Stomach (tissue), 4 donors: ENCODE measurements around the gene SLAMF9.

ENCODE experiments used
- CTCF ChIP-seq, 7 experiments: fragments of 450-650 bp in 4 of 7; fragments of 200-600 bp in 3 of 7; sonication (generic) in 3 of 7; IDR thresholded peaks; one replicate each; pipeline ENCODE4 v1.5.1; 2016 to 2019; ENCODE audit warnings: antibody characterized with exemption in 7 of 7, control low read depth in 2 of 7, mild to moderate bottlenecking in 1 of 7
- EP300 ChIP-seq: sonication (generic); formaldehyde crosslinking; IDR thresholded peaks from one replicate; pipeline ENCODE4 v1.6.1; 2017; ENCODE audit warnings: antibody characterized with exemption
- POLR2A ChIP-seq, 4 donors: fragments of 450-650 bp; IDR thresholded peaks; one replicate each; pipeline ENCODE4 v1.6.1; 2016; ENCODE audit warnings: antibody characterized with exemption in 4 of 4, control low read depth in 2 of 4, mild to moderate bottlenecking in 1 of 4, moderate library complexity in 1 of 4
- POLR2AphosphoS5 ChIP-seq, 3 donors: sonication (generic); formaldehyde crosslinking; IDR thresholded peaks; one replicate each; pipeline ENCODE4 v1.6.1; 2016; ENCODE audit warnings: antibody characterized with exemption in 3 of 3

DNA sequence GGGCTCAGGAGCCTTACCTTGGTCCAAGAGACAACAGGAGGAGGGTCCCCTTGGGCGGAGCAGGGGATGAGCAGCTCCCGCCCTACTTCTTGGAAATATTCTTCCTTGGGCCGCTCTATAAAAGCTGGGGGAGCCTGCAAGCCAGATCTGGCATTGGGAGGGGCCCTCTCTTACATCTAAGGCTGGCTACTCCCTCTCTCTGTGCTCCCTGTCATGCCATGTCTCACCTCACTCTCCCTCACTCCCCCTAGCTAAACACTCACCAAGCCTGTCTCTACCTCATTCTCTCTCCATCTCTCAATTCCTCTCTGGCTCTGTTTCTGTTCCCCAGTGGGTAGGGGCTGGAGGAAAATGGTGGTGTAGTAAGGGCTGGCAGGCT, 22.3 kb downstream of the SLAMF9 start:
- no peak for TF ChIP-seq POLR2AphosphoS5 (IDR thresholded peaks at IDR 0.05)
- TF ChIP-seq CTCF (IDR thresholded peaks at IDR 0.05), result no peak
- TF ChIP-seq EP300, result no peak
- TF ChIP-seq POLR2A (IDR thresholded peaks at IDR 0.05), result no peak
